LNCaP clone FGC (cell line): ENCODE results near the gene FGF12.
"Not testable (repeated sequence)": the region's sequence is repeated elsewhere in the genome, so short reads cannot be mapped to it uniquely, and the experiment has no call there.

Source experiments
- DNase-seq: peaks from one replicate; pipeline ENCODE4 v3.0.0-alpha.2; 2011; ENCODE audit warnings: low read depth
- H3K4me3 ChIP-seq: 2 replicates; pipeline ENCODE4 v1.5.1; 2011; ENCODE audit warnings: mild to moderate bottlenecking, low read depth, low read length, control low read depth
- CTCF ChIP-seq: IDR thresholded peaks from 2 replicates; pipeline ENCODE4 v1.5.1; 2012; ENCODE audit warnings: mild to moderate bottlenecking; ENCODE audit not compliant: control insufficient read depth, insufficient read depth; ENCODE audit errors: extremely low read depth

FGF12 gene

GRCh38 chr3:192715126-192715525 is 12.2 kb downstream of the FGF12 start:
- DNase-seq: no peak
- no peak for TF ChIP-seq CTCF
- no peak overlapping the region for H3K4me3 ChIP-seq

- not testable (repeated sequence) for H3K4me3 ChIP-seq, DNase-seq
These were observed 16.2 kb downstream of the FGF12 start for GRCh38 chr3:192711126-192711525.

GRCh38 chr3:192710366-192710765 is 17.0 kb downstream of the FGF12 start:
- no peak for DNase-seq
- no peak for TF ChIP-seq CTCF

GRCh38 chr3:192706272-192706671 is 21.1 kb downstream of the FGF12 start:
- no peak for DNase-seq
- no peak for TF ChIP-seq CTCF
- no peak overlapping the region for H3K4me3 ChIP-seq

More at GRCh38 chr3:192710366-192710765, 17.0 kb downstream of the FGF12 start:
- no peak overlapping the region for H3K4me3 ChIP-seq

- DNase-seq: no peak
- no peak overlapping the region for H3K4me3 ChIP-seq
- no peak for TF ChIP-seq CTCF
These were observed 26.5 kb downstream of the FGF12 start for GRCh38 chr3:192700885-192701284.

GRCh38 chr3:192696943-192697587 is 30.3 kb downstream of the FGF12 start:
- no peak for DNase-seq
- H3K4me3 ChIP-seq: no peak overlapping the region
- TF ChIP-seq CTCF: no peak

- DNase-seq: no peak
- H3K4me3 ChIP-seq: no peak overlapping the region
- TF ChIP-seq CTCF: no peak
These were observed 39.7 kb downstream of the FGF12 start for GRCh38 chr3:192687488-192688152.
